SJSA1 (cell line): ENCODE results near the gene ZNF324B. TPM values are rescaled to one million over a fixed set of nuclear protein-coding genes. Genes with fewer than 3 reads are reported as not detected.
"Not testable (repeated sequence)": the region's sequence is repeated elsewhere in the genome, so short reads cannot be mapped to it uniquely, and the experiment has no call there.

Experiments used
- DNase-seq, 2 experiments: peaks; one replicate each; pipeline ENCODE4 v3.0.0-alpha.2; 2015 to 2020; ENCODE audit warnings: low spot score in 2 of 2, low read depth in 1 of 2
- H3K27ac ChIP-seq: fragments of 250-450 bp; sonication (Bioruptor Pico); 2 replicates; pipeline ENCODE4 v1.5.1; 2020; ENCODE audit warnings: mild to moderate bottlenecking, moderate library complexity
- H3K27me3 ChIP-seq: fragments of 250-450 bp; sonication (Bioruptor Pico); replicated peaks from 2 replicates; pipeline ENCODE4 v1.5.1; 2020; ENCODE audit warnings: mild to moderate bottlenecking, moderate library complexity
- H3K36me3 ChIP-seq: fragments of 250-450 bp; sonication (Bioruptor Pico); 2 replicates; pipeline ENCODE4 v1.5.1; 2020; ENCODE audit warnings: mild to moderate bottlenecking
- H3K4me1 ChIP-seq: fragments of 250-450 bp; sonication (Bioruptor Pico); replicated peaks from 2 replicates; pipeline ENCODE4 v1.6.1; 2021; ENCODE audit warnings: mild to moderate bottlenecking
- H3K4me3 ChIP-seq: fragments of 250-450 bp; sonication (Bioruptor Pico); 2 replicates; pipeline ENCODE4 v1.5.1; 2020; ENCODE audit warnings: mild to moderate bottlenecking
- H3K9me3 ChIP-seq: fragments of 250-450 bp; sonication (Bioruptor Pico); replicated peaks from 2 replicates; pipeline ENCODE4 v1.5.1; 2020; ENCODE audit warnings: mild to moderate bottlenecking
- total RNA-seq: library from RNA; depleted of rRNA; stranded (reverse); fragments of >200 nt; shearing (Covaris generic); gene quantifications from 2 replicates; pipeline ENCODE4 v1.2.3, GENCODE V29; 2014

Gene ZNF324B
- total RNA-seq, 1 experiment from 2014 or later: 6.7 TPM

DNA sequence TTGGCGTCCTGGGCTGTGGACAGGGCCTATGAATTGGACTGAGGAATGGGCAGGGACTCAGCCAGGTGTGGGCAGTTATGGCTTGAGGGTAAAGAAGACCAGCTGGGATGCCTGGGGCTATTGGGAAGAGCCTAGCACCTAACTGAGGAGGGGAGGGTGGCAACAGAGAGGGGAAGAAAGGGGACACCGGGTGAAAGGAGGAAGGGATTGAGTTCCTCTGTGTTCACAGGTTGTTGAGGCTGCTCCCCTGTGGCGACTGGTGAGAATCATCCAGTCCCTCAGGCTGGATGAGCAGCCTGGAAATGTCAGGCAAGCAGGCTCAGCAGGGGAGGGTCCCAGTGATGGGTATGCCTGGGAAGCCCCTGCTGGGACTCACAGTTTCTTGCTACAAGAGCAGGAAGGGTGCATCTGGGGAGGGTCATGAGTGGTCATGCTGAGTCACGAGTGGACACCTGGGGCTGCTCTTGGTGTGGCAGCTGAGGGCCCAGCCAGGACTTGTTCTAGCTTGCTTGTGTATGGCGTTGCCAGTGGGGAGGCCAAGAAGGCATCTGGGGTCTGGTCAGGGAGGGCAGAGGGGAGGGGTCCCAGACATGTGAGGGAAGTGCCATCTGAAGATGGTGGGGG lies 16.9 kb downstream of the ZNF324B start:
- DNase-seq: no peak
- Histone ChIP-seq H3K4me1 (peaks cover 12% of the 10 kb centered on the region), H3K4me3 (0 out of 2 replicates have a peak overlapping the region, but pooled peaks have one; percentile 8), H3K36me3 (peaks cover 37% of the 10 kb centered on the region), H3K9me3 (no peaks in the 10 kb centered on the region), H3K27me3 (no peaks in the 10 kb centered on the region), H3K27ac (no peak overlapping the region)

DNA sequence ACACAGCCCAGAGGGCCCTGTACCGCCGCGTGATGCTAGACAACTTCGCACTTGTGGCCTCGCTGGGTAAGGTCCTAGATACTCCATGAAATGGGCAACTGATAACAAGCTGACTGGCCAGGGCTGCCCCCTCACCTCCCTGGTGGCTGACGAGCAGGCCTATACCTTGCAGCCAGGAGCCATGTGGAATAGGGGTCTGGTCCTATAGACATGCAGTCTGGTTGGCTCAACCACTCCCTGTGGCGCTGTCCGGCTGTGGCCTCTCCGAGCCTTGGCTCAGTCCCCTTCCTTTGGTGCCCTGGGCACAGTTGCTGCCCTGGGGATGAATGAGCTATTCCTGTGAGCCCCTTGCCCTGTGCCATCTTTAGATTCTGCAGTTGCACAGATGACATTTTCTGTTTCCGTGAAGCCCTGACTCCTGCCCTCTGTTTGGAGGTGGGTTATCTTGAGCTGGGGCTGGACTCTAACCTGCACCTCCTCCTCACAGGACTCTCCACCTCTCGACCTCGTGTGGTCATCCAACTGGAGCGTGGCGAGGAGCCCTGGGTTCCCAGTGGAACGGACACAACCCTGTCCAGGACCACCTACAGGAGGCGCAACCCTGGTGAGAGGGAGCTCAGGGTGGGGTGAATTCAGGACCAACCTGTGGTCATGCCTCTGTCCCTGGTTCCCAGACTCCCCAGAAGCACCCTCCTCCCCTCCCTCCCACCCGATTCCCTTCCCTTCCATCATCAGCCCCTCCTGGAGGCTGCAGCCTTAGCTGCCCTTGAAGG lies 18.0 kb downstream of the ZNF324B start:
- DNase-seq: no peak
- Histone ChIP-seq H3K27me3 (no peaks in the 10 kb centered on the region), H3K4me3 (no peak overlapping the region), H3K27ac (no peak overlapping the region), H3K36me3 (peaks cover 45% of the 10 kb centered on the region), H3K9me3 (no peaks in the 10 kb centered on the region), H3K4me1 (peaks cover 18% of the 10 kb centered on the region)

DNA sequence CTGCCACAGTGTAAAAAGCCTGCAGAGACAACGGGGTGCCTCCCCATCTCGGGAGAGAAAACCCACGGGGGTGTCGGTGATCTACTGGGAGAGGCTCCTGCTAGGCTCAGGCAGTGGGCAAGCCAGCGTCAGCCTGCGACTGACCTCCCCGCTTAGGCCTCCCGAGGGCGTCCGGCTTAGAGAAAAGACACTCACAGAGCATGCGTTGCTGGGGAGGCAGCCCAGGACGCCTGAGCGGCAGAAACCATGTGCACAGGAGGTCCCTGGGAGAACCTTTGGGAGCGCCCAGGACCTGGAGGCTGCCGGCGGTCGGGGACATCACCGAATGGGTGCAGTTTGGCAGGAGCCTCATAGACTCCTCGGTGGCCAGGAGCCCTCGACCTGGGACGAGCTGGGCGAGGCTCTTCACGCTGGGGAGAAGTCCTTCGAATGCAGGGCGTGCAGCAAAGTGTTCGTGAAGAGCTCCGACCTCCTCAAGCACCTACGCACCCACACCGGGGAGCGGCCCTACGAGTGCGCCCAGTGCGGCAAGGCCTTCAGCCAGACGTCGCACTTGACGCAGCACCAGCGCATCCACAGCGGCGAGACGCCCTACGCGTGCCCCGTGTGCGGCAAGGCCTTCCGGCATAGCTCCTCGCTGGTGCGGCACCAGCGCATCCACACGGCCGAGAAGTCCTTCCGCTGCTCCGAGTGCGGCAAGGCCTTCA lies 19.6 kb downstream of the ZNF324B start:
- not testable (repeated sequence) for H3K4me3 ChIP-seq, DNase-seq, H3K27me3 ChIP-seq, H3K9me3 ChIP-seq, H3K27ac ChIP-seq
- Histone ChIP-seq H3K36me3 (peaks cover 45% of the 10 kb centered on the region), H3K4me1 (peaks cover 32% of the 10 kb centered on the region)

DNA sequence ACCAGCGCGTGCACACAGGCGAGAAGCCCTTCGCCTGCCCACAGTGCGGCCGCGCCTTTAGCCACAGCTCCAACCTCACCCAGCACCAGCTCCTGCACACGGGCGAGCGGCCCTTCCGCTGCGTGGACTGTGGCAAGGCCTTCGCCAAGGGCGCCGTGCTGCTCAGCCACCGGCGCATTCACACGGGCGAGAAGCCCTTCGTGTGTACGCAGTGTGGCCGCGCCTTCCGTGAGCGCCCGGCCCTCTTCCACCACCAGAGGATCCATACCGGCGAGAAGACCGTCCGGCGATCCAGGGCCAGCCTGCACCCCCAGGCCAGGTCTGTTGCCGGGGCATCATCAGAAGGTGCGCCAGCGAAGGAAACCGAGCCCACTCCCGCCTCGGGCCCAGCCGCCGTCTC lies 20.3 kb downstream of the ZNF324B start:
- H3K9me3 ChIP-seq: no peaks in the 10 kb centered on the region
- H3K27me3 ChIP-seq: no peaks in the 10 kb centered on the region
- DNase-seq: no peak
- H3K4me3 ChIP-seq: no peak overlapping the region
- H3K4me1 ChIP-seq: peaks cover 34% of the 10 kb centered on the region
- H3K27ac ChIP-seq: no peak overlapping the region
- H3K36me3 ChIP-seq: peaks cover 45% of the 10 kb centered on the region

DNA sequence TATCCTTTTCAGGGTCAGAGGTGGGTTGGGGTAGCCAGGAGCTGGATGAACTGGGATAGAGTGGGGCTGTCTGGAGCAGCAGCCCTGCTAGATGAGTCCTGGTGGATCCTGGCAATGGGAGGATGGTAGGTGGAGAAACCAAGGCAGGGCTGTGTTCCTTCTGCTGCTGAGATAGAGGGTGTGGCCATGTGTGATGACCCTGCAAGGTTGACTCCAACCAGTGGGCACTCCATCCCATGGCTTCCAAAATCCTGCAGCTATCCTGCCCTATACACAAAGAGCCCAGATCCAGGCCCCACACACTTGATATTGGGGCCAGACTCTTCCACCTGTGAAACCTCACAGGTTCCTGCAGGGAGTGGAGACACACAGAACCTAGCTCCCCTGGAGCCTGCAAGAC lies 22.4 kb downstream of the ZNF324B start:
- no peaks in the 10 kb centered on the region for H3K27me3 ChIP-seq
- no peaks in the 10 kb centered on the region for H3K9me3 ChIP-seq
- peaks cover 35% of the 10 kb centered on the region for H3K36me3 ChIP-seq
- no peak overlapping the region for H3K27ac ChIP-seq
- H3K4me3 ChIP-seq: no peak overlapping the region
- H3K4me1 ChIP-seq: peaks cover 30% of the 10 kb centered on the region
- no peak for DNase-seq

GRCh38 chr19:58474291-58474996 lies 23.0 kb downstream of the ZNF324B start:
- H3K4me1 ChIP-seq: peaks cover 30% of the 10 kb centered on the region
- no peaks in the 10 kb centered on the region for H3K9me3 ChIP-seq
- H3K36me3 ChIP-seq: peaks cover 30% of the 10 kb centered on the region
- DNase-seq: peak in 1 of 2 experiments; percentile 42
- H3K4me3 ChIP-seq: no peak overlapping the region
- H3K27ac ChIP-seq: peak overlapping the region; percentile 63
- H3K27me3 ChIP-seq: no peaks in the 10 kb centered on the region

GRCh38 chr19:58474997-58475713 lies 23.7 kb downstream of the ZNF324B start:
- Histone ChIP-seq H3K4me3 (peak overlapping the region; percentile 50), H3K27me3 (no peaks in the 10 kb centered on the region), H3K4me1 (peaks cover 30% of the 10 kb centered on the region), H3K27ac (peak overlapping the region; percentile 63), H3K36me3 (peaks cover 29% of the 10 kb centered on the region), H3K9me3 (no peaks in the 10 kb centered on the region)
- DNase-seq: no peak

DNA sequence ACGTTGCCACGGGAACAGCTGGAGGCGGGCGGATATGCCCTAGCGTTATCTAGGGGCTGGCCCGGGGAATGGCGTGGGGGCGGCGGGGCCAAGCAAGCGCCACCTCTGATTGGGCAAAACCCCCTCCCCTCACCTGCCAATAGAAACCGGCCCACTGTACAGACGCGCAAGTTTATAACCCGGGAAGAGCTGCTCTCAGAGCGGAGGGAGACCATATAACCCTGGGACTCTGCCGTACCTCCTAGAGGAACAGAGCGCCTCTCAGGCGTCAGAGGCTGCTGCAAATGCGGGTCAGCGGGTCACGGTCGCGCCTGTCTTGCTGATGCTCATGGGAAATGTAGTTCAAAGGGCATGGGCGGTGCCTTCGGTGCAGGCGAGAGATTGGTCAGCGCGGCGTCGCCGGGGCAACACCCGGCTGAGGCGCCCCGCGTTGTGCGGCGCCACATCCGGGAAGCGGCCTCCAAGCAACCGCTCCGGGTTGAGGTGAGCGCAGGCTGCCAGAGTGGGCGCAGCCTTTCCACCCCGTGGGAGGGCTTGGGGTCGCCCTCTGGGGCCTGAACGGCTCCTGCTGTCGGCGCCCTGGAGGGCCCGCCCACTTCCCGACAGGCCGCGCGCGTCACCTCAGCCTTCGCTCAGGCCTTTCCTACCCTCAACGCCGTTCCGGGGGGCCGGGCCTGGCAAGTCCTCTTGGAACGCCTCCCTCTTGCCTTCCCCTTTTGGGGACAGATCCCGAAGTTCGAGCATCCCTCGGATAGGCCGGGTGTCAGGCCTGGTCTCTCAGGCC lies 24.5 kb downstream of the ZNF324B start, which contains the start of gene ZNF446:
TSS of gene ZNF446 (plus strand) at position 639 of the 784 bp plus-strand sequence. CDS start 867 bp downstream, outside the sequence.
- peak; percentile 96 to 97 for DNase-seq
- Histone ChIP-seq H3K4me3 (peak within 1 kb of the TSS; percentile 50), H3K36me3 (peaks cover 26% of the 10 kb centered on the region), H3K27ac (peak within 1 kb of the TSS; percentile 63), H3K27me3 (no peaks in the 10 kb centered on the region), H3K4me1 (peaks cover 30% of the 10 kb centered on the region), H3K9me3 (no peaks in the 10 kb centered on the region)

- Histone ChIP-seq H3K4me1 (peaks cover 30% of the 10 kb centered on the region), H3K36me3 (peaks cover 24% of the 10 kb centered on the region), H3K9me3 (no peaks in the 10 kb centered on the region), H3K4me3 (peak overlapping the region; percentile 50), H3K27me3 (no peaks in the 10 kb centered on the region), H3K27ac (peak overlapping the region; percentile 63)
- DNase-seq: no peak
These were observed 25.1 kb downstream of the ZNF324B start for GRCh38 chr19:58476498-58477015.

GRCh38 chr19:58477130-58477529 lies 25.7 kb downstream of the ZNF324B start:
- H3K27me3 ChIP-seq: no peaks in the 10 kb centered on the region
- no peak for DNase-seq
- no peaks in the 10 kb centered on the region for H3K9me3 ChIP-seq
- H3K4me3 ChIP-seq: no peak overlapping the region
- H3K36me3 ChIP-seq: peaks cover 18% of the 10 kb centered on the region
- no peak overlapping the region for H3K27ac ChIP-seq
- H3K4me1 ChIP-seq: peaks cover 30% of the 10 kb centered on the region

GRCh38 chr19:58477871-58478270 lies 26.4 kb downstream of the ZNF324B start:
- H3K4me3 ChIP-seq: no peak overlapping the region
- no peak overlapping the region for H3K27ac ChIP-seq
- H3K4me1 ChIP-seq: peaks cover 30% of the 10 kb centered on the region
- H3K36me3 ChIP-seq: peaks cover 10% of the 10 kb centered on the region
- DNase-seq: no peak
- no peaks in the 10 kb centered on the region for H3K9me3 ChIP-seq
- no peaks in the 10 kb centered on the region for H3K27me3 ChIP-seq

- H3K4me1 ChIP-seq: peaks cover 24% of the 10 kb centered on the region
- no peaks in the 10 kb centered on the region for H3K27me3 ChIP-seq
- H3K4me3 ChIP-seq: no peak overlapping the region
- H3K27ac ChIP-seq: no peak overlapping the region
- no peaks in the 10 kb centered on the region; the same call in 1 of the 2 replicates for H3K36me3 ChIP-seq
- no peaks in the 10 kb centered on the region for H3K9me3 ChIP-seq
- no peak for DNase-seq
These were observed 27.9 kb downstream of the ZNF324B start for GRCh38 chr19:58479303-58479702.
